Iris pigment epithelial cell (primary cell): Measurements from ENCODE around the gene DDI1.
"Not testable (repeated sequence)": the region's sequence is repeated elsewhere in the genome, so short reads cannot be mapped to it uniquely, and the experiment has no call there.

Experiments used
- DNase-seq: peaks from one replicate; pipeline ENCODE4 v3.0.0-alpha.2; 2011; ENCODE audit warnings: low read depth

The DDI1 gene

GRCh38 chr11:104041792-104042191, 5.4 kb downstream of the DDI1 start:
- DNase-seq: no peak

- peak; percentile 60 for DNase-seq
These were observed 6.7 kb downstream of the DDI1 start for GRCh38 chr11:104043142-104043541.

- DNase-seq: peak; percentile 86
These were observed 7.3 kb downstream of the DDI1 start for GRCh38 chr11:104043678-104044239.

GRCh38 chr11:104046331-104046730, 9.9 kb downstream of the DDI1 start:
- DNase-seq: no peak

- DNase-seq: not testable (repeated sequence)
These were observed 10.4 kb downstream of the DDI1 start for GRCh38 chr11:104046858-104047257.

GRCh38 chr11:104049116-104049515, 12.7 kb downstream of the DDI1 start:
- DNase-seq: no peak

GRCh38 chr11:104051778-104052177, 15.3 kb downstream of the DDI1 start:
- DNase-seq: no peak

- DNase-seq: no peak
These were observed 17.5 kb downstream of the DDI1 start for GRCh38 chr11:104053743-104054478.

- no peak for DNase-seq
These were observed 18.6 kb downstream of the DDI1 start for GRCh38 chr11:104054911-104055529.

- no peak for DNase-seq
These were observed 19.2 kb downstream of the DDI1 start for GRCh38 chr11:104055596-104055995.

GRCh38 chr11:104057908-104058307, 21.5 kb downstream of the DDI1 start:
- DNase-seq: no peak

- no peak for DNase-seq
These were observed 22.2 kb downstream of the DDI1 start for GRCh38 chr11:104058680-104059079.

- no peak for DNase-seq
These were observed 23.8 kb downstream of the DDI1 start for GRCh38 chr11:104060004-104060794.

- DNase-seq: no peak
These were observed 24.4 kb downstream of the DDI1 start for GRCh38 chr11:104060820-104061219.

- peak; percentile 64 for DNase-seq
These were observed 25.5 kb downstream of the DDI1 start for GRCh38 chr11:104061853-104062521.

GRCh38 chr11:104064034-104064630, 27.7 kb downstream of the DDI1 start:
- no peak for DNase-seq

GRCh38 chr11:104067534-104067933, 31.1 kb downstream of the DDI1 start:
- no peak for DNase-seq

GRCh38 chr11:104073950-104074705, 37.7 kb downstream of the DDI1 start:
- peak; percentile 93 for DNase-seq

GRCh38 chr11:104075091-104075490, 38.7 kb downstream of the DDI1 start:
- DNase-seq: no peak

GRCh38 chr11:104075706-104076105, 39.3 kb downstream of the DDI1 start:
- no peak for DNase-seq

- DNase-seq: peak; percentile 53
These were observed 40.0 kb downstream of the DDI1 start for GRCh38 chr11:104076455-104076854.
